ENCODE results near the gene NFKBIZ.

- TF ChIP-seq RAD21 (IDR thresholded peaks at IDR 0.05) (no peak), CTCF (IDR thresholded peaks at IDR 0.05; ENCODE audit: low read depth, low read length, missing input control) (no peak), FOXA1 (IDR thresholded peaks at IDR 0.05) (no peak), MAX (IDR thresholded peaks at IDR 0.05) (no peak), SP1 (IDR thresholded peaks at IDR 0.05) (no peak), EGR1 (IDR thresholded peaks at IDR 0.05; ENCODE audit: low read depth in 2 of 2) (no peak), JUND (IDR thresholded peaks at IDR 0.05) (no peak), ZBTB33 (IDR thresholded peaks at IDR 0.05) (no peak), YY1 (IDR thresholded peaks at IDR 0.05) (no peak), RXRA (IDR thresholded peaks at IDR 0.05) (no peak), ATF3 (IDR thresholded peaks at IDR 0.05) (no peak), NR2F2 (IDR thresholded peaks at IDR 0.05) (no peak), REST (IDR thresholded peaks at IDR 0.05) (no peak)
These were observed 23.3 kb upstream of the NFKBIZ start for GRCh38 chr3:101825904-101826445.

Measured in liver (tissue), 3 donors.